Stimulated activated CD4-positive, alpha-beta T cell treated with anti-CD3 and anti-CD28 coated beads, Interleukin-15, amount 100 ng/mL, for 1 hour (primary cell): ENCODE results near the gene UVSSA.
"Not testable (repeated sequence)": the region's sequence is repeated elsewhere in the genome, so short reads cannot be mapped to it uniquely, and the experiment has no call there.

Experiments used
- DNase-seq, 2 donors: peaks; one replicate each; pipeline ENCODE4 v3.0.0-alpha.2; 2020; ENCODE audit warnings: low read depth in 1 of 2, low spot score in 1 of 2

Gene UVSSA

GRCh38 chr4:1360423-1361283 is 13.6 kb downstream of the UVSSA start:
- no peak for DNase-seq

GRCh38 chr4:1361431-1361830 is 14.4 kb downstream of the UVSSA start:
- DNase-seq = no peak

GRCh38 chr4:1362046-1362445 is 15.0 kb downstream of the UVSSA start:
- DNase-seq = no peak

GRCh38 chr4:1362521-1362920 is 15.5 kb downstream of the UVSSA start:
- no peak for DNase-seq

- DNase-seq = no peak
Observed at GRCh38 chr4:1363513-1363912, 16.5 kb downstream of the UVSSA start.

GRCh38 chr4:1364217-1364616 is 17.2 kb downstream of the UVSSA start:
- no peak for DNase-seq

GRCh38 chr4:1364748-1365147 is 17.7 kb downstream of the UVSSA start:
- DNase-seq = no peak

- DNase-seq = no peak
Observed at GRCh38 chr4:1365271-1366178, 18.5 kb downstream of the UVSSA start.

- DNase-seq = no peak
Observed at GRCh38 chr4:1366371-1367229, 19.6 kb downstream of the UVSSA start.

- DNase-seq = no peak
Observed at GRCh38 chr4:1367230-1367935, 20.4 kb downstream of the UVSSA start.

GRCh38 chr4:1367936-1368289 is 20.9 kb downstream of the UVSSA start:
- no peak for DNase-seq

- DNase-seq = no peak
Observed at GRCh38 chr4:1368421-1369090, 21.5 kb downstream of the UVSSA start.

- no peak for DNase-seq
Observed at GRCh38 chr4:1369091-1369450, 22.1 kb downstream of the UVSSA start.

- DNase-seq = no peak
Observed at GRCh38 chr4:1369479-1370079, 22.6 kb downstream of the UVSSA start.

GRCh38 chr4:1370321-1371124 is 23.5 kb downstream of the UVSSA start:
- DNase-seq = no peak

- no peak for DNase-seq
Observed at GRCh38 chr4:1371176-1372165, 24.5 kb downstream of the UVSSA start.

- DNase-seq = not testable (repeated sequence)
Observed at GRCh38 chr4:1372576-1372975, 25.6 kb downstream of the UVSSA start.
